Amniotic stem cell (primary cell): ENCODE data around the gene NTN1.
"Not testable (repeated sequence)": the region's sequence is repeated elsewhere in the genome, so short reads cannot be mapped to it uniquely, and the experiment has no call there.

Experiments used
- DNase-seq: peaks from one replicate; lab custom pipeline; 2025; lab: John Stamatoyannopoulos, UW

The NTN1 gene

GRCh38 chr17:9087921-9088320 lies 66.6 kb downstream of the NTN1 start:
- DNase-seq: no peak

DNA sequence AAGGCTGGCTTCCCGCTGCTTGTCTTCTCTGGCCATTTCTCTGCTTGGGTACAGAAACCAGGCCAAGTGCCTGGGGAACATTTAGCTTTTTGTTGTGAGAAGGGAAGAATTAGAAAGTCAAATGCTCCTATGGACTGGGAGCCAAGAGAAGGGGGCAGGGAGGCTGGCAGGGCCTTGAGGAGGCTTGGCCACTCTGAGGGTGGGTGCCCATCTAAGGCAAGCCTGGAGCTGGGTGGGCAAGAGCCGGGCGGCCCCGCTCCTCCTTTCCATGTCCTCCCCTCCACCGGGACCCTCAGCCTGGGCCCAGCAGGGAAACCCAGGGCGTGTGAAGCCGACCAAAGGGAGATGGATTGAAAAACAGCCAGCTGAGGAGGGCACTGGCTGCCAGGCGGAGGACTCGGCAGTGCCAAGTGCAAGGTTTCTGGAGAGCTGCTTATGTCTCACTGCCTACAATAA lies 69.4 kb downstream of the NTN1 start:
- no peak for DNase-seq

- DNase-seq: no peak
Measured at GRCh38 chr17:9094193-9094592, 72.9 kb downstream of the NTN1 start.

- no peak for DNase-seq
Measured at GRCh38 chr17:9095390-9095789, 74.1 kb downstream of the NTN1 start.

GRCh38 chr17:9098242-9098825 lies 77.0 kb downstream of the NTN1 start:
- DNase-seq: no peak

DNA sequence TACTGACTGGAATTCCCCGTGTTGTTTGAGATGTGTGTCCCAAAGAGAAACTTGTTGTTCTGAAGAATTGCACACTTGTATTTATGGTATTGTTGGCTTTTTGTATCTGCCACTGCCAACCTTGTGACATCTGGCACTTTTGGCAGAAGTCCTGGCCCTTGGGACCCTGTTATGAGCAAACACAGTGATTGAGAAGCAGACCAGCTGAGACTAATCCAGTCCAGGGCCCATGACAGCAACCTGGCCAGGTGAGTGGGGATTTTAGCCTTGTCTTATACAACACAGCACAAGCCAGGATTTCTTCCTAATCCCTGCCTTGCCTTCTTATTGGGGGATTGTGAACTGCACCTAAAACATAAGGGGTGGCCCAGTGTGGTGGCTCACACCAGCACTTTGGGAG lies 80.0 kb downstream of the NTN1 start:
- DNase-seq: no peak

DNA sequence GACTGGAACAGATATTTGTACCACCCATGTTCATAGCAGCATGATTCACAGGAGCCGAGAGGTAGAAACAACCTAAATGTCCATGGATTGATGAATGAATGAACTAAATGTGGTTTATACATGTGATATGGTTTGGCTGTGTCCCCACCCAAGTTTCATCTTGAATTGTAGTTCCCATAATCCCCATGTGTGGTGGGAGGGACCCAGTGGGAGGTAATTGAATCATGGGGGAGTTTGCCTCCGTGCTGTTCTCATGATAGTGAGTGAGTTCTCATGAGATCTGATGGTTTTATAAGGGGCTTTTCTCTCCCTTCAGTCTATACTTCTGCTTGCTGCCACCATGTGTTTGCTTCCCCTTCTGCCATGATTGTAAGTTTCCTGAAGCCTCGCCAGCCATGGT lies 81.9 kb downstream of the NTN1 start:
- DNase-seq: not testable (repeated sequence)

DNA sequence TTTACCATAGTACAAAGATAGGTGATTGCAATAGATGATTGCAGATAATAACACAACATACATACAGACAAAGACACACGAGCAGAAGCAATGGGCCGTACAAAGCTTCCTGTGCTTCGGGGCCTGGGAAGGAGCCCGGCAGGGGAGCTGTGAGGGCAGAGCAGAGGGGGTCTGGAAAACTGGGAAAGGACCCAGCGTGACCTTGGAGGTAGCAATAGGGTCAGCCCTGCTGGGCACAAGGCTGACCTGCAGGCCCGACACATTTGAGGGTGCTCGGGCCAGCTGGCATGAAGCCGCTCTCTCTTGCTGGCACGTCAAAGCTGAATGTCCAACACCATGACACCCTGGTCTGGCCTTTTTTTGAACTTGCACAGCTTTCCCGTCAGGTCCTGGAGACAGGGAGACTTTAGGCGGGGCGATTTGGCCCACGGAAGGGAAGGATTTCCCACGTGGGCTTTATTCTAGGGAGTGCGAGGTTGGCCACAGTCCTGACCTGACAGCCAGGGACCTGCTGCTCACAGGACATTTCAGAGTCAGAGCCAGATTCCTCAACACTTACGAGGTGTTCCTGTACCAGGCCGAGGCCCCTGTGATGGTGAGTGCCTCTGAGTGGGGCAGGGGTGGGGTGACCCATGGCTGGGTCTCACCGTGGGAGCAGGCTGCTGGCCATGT lies 83.2 kb downstream of the NTN1 start:
- no peak for DNase-seq

GRCh38 chr17:9105068-9105868 lies 84.0 kb downstream of the NTN1 start:
- no peak for DNase-seq

- not testable (repeated sequence) for DNase-seq
Measured at GRCh38 chr17:9106278-9106677, 85.0 kb downstream of the NTN1 start.

GRCh38 chr17:9107527-9107926 lies 86.2 kb downstream of the NTN1 start:
- no peak for DNase-seq

DNA sequence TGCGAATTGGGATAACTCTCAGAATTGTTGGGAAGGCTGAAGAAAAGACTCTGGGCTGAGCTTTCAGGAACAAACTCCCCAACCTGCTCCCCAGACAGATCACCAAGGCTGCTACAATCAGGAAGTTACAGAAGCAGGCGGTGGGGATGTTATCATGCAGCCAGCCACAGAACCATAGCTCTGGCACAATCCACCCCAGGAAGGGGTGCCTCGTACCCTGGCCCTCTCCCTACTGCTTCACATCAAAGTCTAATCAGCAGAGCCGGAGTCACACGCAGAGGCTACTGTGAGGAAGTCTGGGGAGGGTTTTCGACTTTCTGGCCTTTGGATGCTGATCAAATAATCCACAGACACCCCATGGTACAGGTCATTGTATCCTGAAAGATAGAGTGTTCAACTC lies 86.8 kb downstream of the NTN1 start:
- DNase-seq: no peak

DNA sequence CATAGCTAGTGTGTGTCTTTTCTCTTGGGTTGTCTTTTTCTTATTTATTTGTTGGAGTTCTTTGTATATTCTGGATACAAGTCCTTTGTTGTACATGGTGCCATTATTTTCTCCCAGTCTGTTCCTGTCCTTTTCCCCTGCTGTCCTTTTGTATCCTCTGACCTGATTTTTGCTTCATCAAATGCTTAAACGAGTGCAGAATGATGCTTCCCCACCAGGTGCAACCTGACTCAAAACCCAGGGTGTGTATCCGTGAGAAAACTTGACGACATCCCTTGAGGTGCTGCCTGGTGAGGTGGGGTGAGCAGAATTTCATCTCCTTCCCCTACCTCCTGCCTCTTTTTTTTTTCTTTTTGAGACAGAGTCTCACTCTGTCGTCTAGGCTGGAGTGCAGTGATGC lies 88.6 kb downstream of the NTN1 start:
- DNase-seq: no peak

- DNase-seq: no peak
Measured at GRCh38 chr17:9110501-9110900, 89.2 kb downstream of the NTN1 start.

- DNase-seq: no peak
Measured at GRCh38 chr17:9115214-9116191, 94.2 kb downstream of the NTN1 start.

- DNase-seq: no peak
Measured at GRCh38 chr17:9116311-9116835, 95.1 kb downstream of the NTN1 start.

- DNase-seq: no peak
Measured at GRCh38 chr17:9116861-9117568, 95.7 kb downstream of the NTN1 start.

DNA sequence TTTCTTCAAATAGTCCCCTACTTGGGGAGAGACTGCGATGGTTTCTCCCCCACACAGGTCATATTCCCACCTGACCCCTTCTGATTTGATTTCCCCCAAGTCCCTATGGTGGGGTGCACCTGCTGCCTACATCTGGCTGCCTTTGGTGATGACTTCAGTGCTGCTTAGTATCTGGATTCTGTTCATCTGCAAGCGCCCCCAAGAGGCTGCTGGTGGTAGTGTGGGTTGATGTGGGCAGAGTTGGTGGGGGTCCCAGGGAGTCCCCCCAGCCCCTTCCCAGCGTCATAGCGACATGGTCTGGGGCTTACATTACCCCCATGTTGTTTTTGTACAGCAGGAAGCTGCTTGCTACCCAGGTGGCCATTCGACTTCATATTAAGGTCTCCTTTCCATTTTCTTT lies 99.2 kb downstream of the NTN1 start:
- DNase-seq: no peak

DNA sequence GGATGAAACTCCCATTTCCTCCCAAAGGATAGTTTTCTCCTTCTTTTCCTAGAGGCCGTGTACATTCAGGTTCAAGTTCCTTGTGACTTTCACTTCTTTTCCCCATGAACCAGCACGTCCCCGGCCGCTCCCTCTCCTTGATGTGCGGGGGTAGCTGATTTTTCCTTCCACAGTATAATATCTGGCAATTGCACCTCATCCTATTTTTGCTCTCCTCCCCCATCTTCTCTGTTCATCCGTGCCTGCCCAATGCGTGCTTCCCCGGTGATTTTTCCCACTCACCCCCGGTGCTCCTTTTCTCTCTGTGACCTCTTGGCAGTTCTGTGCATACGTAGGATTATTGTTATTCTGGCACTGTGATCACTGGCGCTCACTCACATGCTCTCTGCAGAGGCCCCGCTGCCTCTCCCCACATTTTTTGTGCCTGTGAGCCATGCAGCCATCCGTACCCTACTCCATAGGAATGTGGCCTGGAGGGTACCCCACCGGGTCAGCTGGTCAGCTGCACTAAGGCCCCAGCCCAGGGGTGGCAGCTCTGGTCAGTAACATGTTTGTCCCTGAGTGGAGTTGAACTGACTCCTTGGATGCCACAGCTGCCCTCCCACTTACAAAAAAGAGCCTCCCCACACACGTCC lies 100.0 kb downstream of the NTN1 start:
- DNase-seq: no peak
